Endothelial cell of umbilical vein (primary cell): ENCODE measurements around the gene VIPR1. TPM values are rescaled to one million over a fixed set of nuclear protein-coding genes. Genes with fewer than 3 reads are reported as not detected.

Source experiments
- BruUV-seq: library from RNA; stranded (reverse); fragments of 400-500 nt; replicated peaks from 2 replicates; lab custom pipeline; 2021; lab: Mats Ljungman, UMichigan
- CTCF ChIA-PET: fragments of 300-600, 350-600 bp; sonication (Branson Sonifier 250); formaldehyde crosslinking; loops from one replicate; lab custom pipeline; 2021; ENCODE audit warnings: antibody characterized with exemption, inconsistent platforms; lab: Charles Lee
- POLR2A ChIA-PET: fragments of 300-600, 350-600 bp; sonication (Branson Sonifier 250); formaldehyde crosslinking; loops from one replicate; lab custom pipeline; 2021; ENCODE audit warnings: antibody characterized with exemption, inconsistent platforms; lab: Charles Lee
- DNase-seq: peaks from one replicate; pipeline ENCODE4 v3.0.0-alpha.2; 2011; ENCODE audit warnings: low read depth, low spot score
- FAIRE-seq: peaks from 2 replicates; lab custom pipeline; 2011; peaks lifted over from hg19 to GRCh38; lab: Jason Lieb, UNC
- H2AFZ ChIP-seq: 2 replicates; pipeline ENCODE4 v1.6.0; 2012; ENCODE audit warnings: low read depth, low read length, control low read depth, inconsistent platforms
- H3K27ac ChIP-seq: 2 replicates; pipeline ENCODE4 v1.5.1; 2011; ENCODE audit warnings: low read depth, mild to moderate bottlenecking, control low read depth, low read length, moderate library complexity; ENCODE audit not compliant: insufficient read depth
- H3K27me3 ChIP-seq, 2 experiments: 2 replicates each; pipeline versions ENCODE4 v1.6.0 to v1.6.1; 2011; ENCODE audit warnings: low read length in 2 of 2, mixed read lengths in 1 of 2; ENCODE audit not compliant: control insufficient read depth in 2 of 2, insufficient read depth in 2 of 2
- H3K36me3 ChIP-seq, 2 experiments: 2 replicates in 1 of 2; 3 replicates in 1 of 2; pipeline ENCODE4 v1.5.1; 2011; ENCODE audit warnings: low read length in 2 of 2, mild to moderate bottlenecking in 1 of 2, moderate library complexity in 1 of 2; ENCODE audit not compliant: control insufficient read depth in 2 of 2, insufficient read depth in 2 of 2; ENCODE audit errors: extremely low read depth in 1 of 2
- H3K4me1 ChIP-seq: 3 replicates; pipeline ENCODE4 v1.5.1; 2011; ENCODE audit warnings: mild to moderate bottlenecking, low read length; ENCODE audit not compliant: control insufficient read depth, insufficient read depth; ENCODE audit errors: extremely low read depth
- H3K4me2 ChIP-seq: 2 replicates; pipeline ENCODE4 v1.6.1; 2011; ENCODE audit warnings: low read length, control low read depth, mixed read lengths; ENCODE audit not compliant: insufficient read depth
- H3K4me3 ChIP-seq, 3 experiments: fragments of 200-600 bp in 1 of 3; sonication (generic), shearing (Covaris generic) in 1 of 3; replicated peaks in 1 of 3; 2 replicates each; pipeline ENCODE4 v1.5.1; 2011 to 2016; ENCODE audit warnings: control low read depth in 3 of 3, low read length in 3 of 3, mild to moderate bottlenecking in 2 of 3, inconsistent platforms in 1 of 3, low read depth in 1 of 3, moderate library complexity in 1 of 3; ENCODE audit not compliant: insufficient read depth in 1 of 3
- H3K79me2 ChIP-seq: 2 replicates; pipeline ENCODE4 v1.6.0; 2012; ENCODE audit warnings: low read length, inconsistent platforms; ENCODE audit not compliant: control insufficient read depth, insufficient read depth
- H3K9ac ChIP-seq: replicated peaks from 2 replicates; pipeline ENCODE3; 2011; ENCODE audit warnings: low read length, control low read depth; ENCODE audit not compliant: insufficient read depth; ENCODE audit errors: extremely low read depth
- H3K9me1 ChIP-seq: replicated peaks from 3 replicates; pipeline ENCODE4 v1.6.0; 2011; ENCODE audit warnings: mild to moderate bottlenecking, low read length; ENCODE audit not compliant: control insufficient read depth, insufficient read depth; ENCODE audit errors: extremely low read depth
- H3K9me3 ChIP-seq: replicated peaks from 2 replicates; pipeline ENCODE4 v1.5.1; 2012; ENCODE audit warnings: low read length, inconsistent platforms; ENCODE audit not compliant: control insufficient read depth, insufficient read depth
- H4K20me1 ChIP-seq: replicated peaks from 2 replicates; pipeline ENCODE3; 2011; ENCODE audit warnings: mild to moderate bottlenecking, low read length; ENCODE audit not compliant: control insufficient read depth, insufficient read depth; ENCODE audit errors: extremely low read depth
- CTCF ChIP-seq, 2 donors: IDR thresholded peaks; 1 replicate in 1 of 2; 2 replicates in 1 of 2; pipeline ENCODE4 v1.5.1; 2011; ENCODE audit warnings: low read length in 2 of 2, mild to moderate bottlenecking in 2 of 2, moderate library complexity in 2 of 2, control low read depth in 1 of 2, inconsistent platforms in 1 of 2, low read depth in 1 of 2; ENCODE audit not compliant: insufficient read depth in 1 of 2; ENCODE audit errors: extremely low read depth in 1 of 2
- EZH2 ChIP-seq: IDR thresholded peaks from 2 replicates; pipeline ENCODE4 v1.6.1; 2012; ENCODE audit warnings: borderline replicate concordance, low read depth, mild to moderate bottlenecking, moderate library complexity, low read length, inconsistent platforms; ENCODE audit not compliant: severe bottlenecking
- FOS ChIP-seq: IDR thresholded peaks from 2 replicates; pipeline ENCODE4 v1.6.1; 2011; ENCODE audit warnings: mild to moderate bottlenecking, low read length, moderate library complexity, borderline replicate concordance; ENCODE audit not compliant: insufficient read depth
- GATA2 ChIP-seq: IDR thresholded peaks from 2 replicates; pipeline ENCODE4 v1.7.0; 2011; ENCODE audit warnings: low read depth, mild to moderate bottlenecking, moderate library complexity, mixed read lengths, low read length; ENCODE audit not compliant: insufficient read length, insufficient read depth
- JUN ChIP-seq: IDR thresholded peaks from 2 replicates; pipeline ENCODE4 v1.6.1; 2011; ENCODE audit warnings: borderline replicate concordance, low read depth; ENCODE audit not compliant: insufficient read length, insufficient read depth
- MYC ChIP-seq: IDR thresholded peaks from one replicate; pipeline ENCODE4 v1.6.1; 2011; ENCODE audit warnings: mild to moderate bottlenecking, low read depth, low read length
- POLR2A ChIP-seq: IDR thresholded peaks from 2 replicates; pipeline ENCODE4 v1.6.1; 2012; ENCODE audit warnings: low read depth, mild to moderate bottlenecking, control low read depth, low read length
- POLR2AphosphoS5 ChIP-seq: IDR thresholded peaks from 2 replicates; pipeline ENCODE4 v1.6.1; 2012; ENCODE audit warnings: low read depth, mild to moderate bottlenecking, control low read depth, low read length, moderate library complexity; ENCODE audit not compliant: insufficient read depth
- dilution Hi-C: fragments of 300-500 bp; cut with MboI; formaldehyde crosslinking; loops from one replicate; pipeline ENCODE4 v1.15.0; 2019; ENCODE audit warnings: low sequenced_read_pairs; ENCODE audit not compliant: extremely low pct_ligation_motif_present
- intact Hi-C: fragments of 100-400 bp; cut with micrococcal nuclease; formaldehyde crosslinking; loops from one replicate; pipeline ENCODE4 v1.10.0; 2022
- polyA plus RNA-seq, 4 experiments: library from polyadenylated mRNA; depleted of rRNA in 3 of 4; stranded (reverse) in 3 of 4; unstranded in 1 of 4; fragments of >200 nt; gene quantifications; 2 replicates each; pipeline versions ENCODE4 v1.2.1 to v1.2.3, GENCODE V29; 2011 to 2012; ENCODE audit warnings: missing spikeins in 1 of 4
- total RNA-seq: library from RNA; stranded (reverse); gene quantifications from 2 replicates; pipeline ENCODE4 v1.2.3, GENCODE V29; 2021
- TF ChIP-seq, protein P1 (sequence below): IDR thresholded peaks from 2 replicates; pipeline ENCODE4 v1.6.1; 2011; ENCODE audit not compliant: insufficient read depth, insufficient read length

Gene VIPR1
- total and polyA plus RNA-seq, 2 donors (not counting 3 experiments of a cell fraction or from before 2014, with no cell fraction given), result 3.8 to 4.7 TPM

- DNase-seq (no peak), FAIRE-seq (no peak)
- POLR2A ChIA-PET, result no interaction called here
- H3K9me3 ChIP-seq, result no peaks in the 10 kb centered on the region
- intact Hi-C loops, result no loop called here
- H3K4me3 ChIP-seq, result no peak overlapping the region
- no TSS peak for BruUV-seq
- CTCF ChIA-PET, result interaction anchor here (0.8 kb wide), 3 partner anchors 19 to 64 kb away, joined by 3 read pairs; no protein-coding TSS in a partner anchor
- dilution Hi-C loops, result no loop called here
- no peak overlapping the region for H3K9ac ChIP-seq
- no peaks in the 10 kb centered on the region for H3K4me1 ChIP-seq
- no peak overlapping the region for H3K4me2 ChIP-seq
- no peaks in the 10 kb centered on the region for H3K36me3 ChIP-seq
- TF ChIP-seq POLR2A (no peak), CTCF (IDR thresholded peaks at IDR 0.05; ENCODE audit: extremely low read depth in 1 of 2, insufficient read depth in 1 of 2, low read depth in 1 of 2, low read length in 2 of 2) (no peak), EZH2 (no peak), MYC (no peak), JUN (no peak), FOS (no peak), POLR2AphosphoS5 (no peak), GATA2 (no peak)
- TF ChIP-seq, protein P1, sequence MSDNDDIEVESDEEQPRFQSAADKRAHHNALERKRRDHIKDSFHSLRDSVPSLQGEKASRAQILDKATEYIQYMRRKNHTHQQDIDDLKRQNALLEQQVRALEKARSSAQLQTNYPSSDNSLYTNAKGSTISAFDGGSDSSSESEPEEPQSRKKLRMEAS, result no peak
- H3K27me3 ChIP-seq, result peaks cover 10 to 18% of the 10 kb centered on the region in 2 experiments
- no peaks in the 10 kb centered on the region for H4K20me1 ChIP-seq
- H2AFZ ChIP-seq, result no peak overlapping the region
- H3K79me2 ChIP-seq, result no peaks in the 10 kb centered on the region
- no peaks in the 10 kb centered on the region for H3K9me1 ChIP-seq
- H3K27ac ChIP-seq, result no peak overlapping the region
Measured at GRCh38 chr3:42507761-42508335, 5.4 kb downstream of the VIPR1 start.
